Measurements from ENCODE around the gene STK11.

The STK11 gene

DNA sequence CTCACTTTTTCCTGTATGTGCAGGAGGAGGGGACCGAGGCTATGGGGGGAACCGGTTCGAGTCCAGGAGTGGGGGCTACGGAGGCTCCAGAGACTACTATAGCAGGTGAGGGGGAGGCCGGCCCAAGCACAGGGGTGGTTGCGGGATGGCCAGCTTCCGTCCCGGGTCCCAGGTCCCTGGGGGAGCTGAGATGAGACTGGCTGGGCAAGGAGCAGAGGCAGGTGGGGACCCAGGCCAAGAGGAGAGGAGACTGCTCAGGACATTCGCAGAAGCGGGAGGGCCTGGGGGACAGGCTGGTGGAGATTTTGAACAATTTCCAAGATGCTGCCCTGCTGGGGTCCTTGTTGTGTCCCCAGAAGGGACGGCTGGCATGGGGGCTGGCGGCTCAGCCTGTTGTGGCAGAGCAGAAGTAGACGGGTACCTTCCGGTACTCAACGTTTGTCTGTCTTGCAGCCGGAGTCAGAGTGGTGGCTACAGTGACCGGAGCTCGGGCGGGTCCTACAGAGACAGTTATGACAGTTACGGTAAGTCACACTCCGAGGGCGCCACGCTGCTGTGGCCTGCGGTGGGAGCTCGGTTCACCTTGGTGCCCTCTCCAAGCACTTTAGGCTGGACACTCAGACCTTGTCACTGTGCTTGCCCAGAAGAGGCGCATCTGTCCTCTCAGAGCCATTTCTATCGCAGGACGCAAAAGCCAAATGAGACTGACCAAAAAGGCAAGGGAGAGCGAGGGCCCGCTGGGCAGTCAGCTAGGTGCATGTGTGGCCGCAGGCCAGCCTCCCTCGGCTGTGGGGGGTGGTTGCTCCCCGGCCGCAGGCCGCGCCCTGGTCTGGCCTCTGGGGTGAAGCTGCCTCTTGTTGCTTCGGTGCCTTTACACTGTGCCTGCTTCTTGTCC, 66.2 kb downstream of the STK11 start:
- no peak overlapping the region for H3K4me3 ChIP-seq (ENCODE audit: low read depth, low read length)
- no peak for DNase-seq (ENCODE audit: low read depth)
- TF ChIP-seq POLR2A (IDR thresholded peaks at IDR 0.05; ENCODE audit: extremely low read depth, insufficient read length) (no peak), MYC (IDR thresholded peaks at IDR 0.05; ENCODE audit: low read depth, low read length) (no peak), CTCF (IDR thresholded peaks at IDR 0.05; ENCODE audit: low read depth, low read length) (no peak)
- TF ChIP-seq, protein P1, sequence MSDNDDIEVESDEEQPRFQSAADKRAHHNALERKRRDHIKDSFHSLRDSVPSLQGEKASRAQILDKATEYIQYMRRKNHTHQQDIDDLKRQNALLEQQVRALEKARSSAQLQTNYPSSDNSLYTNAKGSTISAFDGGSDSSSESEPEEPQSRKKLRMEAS (IDR thresholded peaks at IDR 0.05; ENCODE audit: low read depth, low read length): no peak

GRCh38 chr19:1272423-1273262, 67.1 kb downstream of the STK11 start:
- no peak for DNase-seq (ENCODE audit: low read depth)
- no peak overlapping the region for H3K4me3 ChIP-seq (ENCODE audit: low read depth, low read length)
- TF ChIP-seq POLR2A (IDR thresholded peaks at IDR 0.05; ENCODE audit: extremely low read depth, insufficient read length): no peak
- no peak for TF ChIP-seq MYC (IDR thresholded peaks at IDR 0.05; ENCODE audit: low read depth, low read length)
- TF ChIP-seq CTCF (IDR thresholded peaks at IDR 0.05; ENCODE audit: low read depth, low read length): no peak
- TF ChIP-seq, protein P1 (IDR thresholded peaks at IDR 0.05; ENCODE audit: low read depth, low read length): no peak

DNA sequence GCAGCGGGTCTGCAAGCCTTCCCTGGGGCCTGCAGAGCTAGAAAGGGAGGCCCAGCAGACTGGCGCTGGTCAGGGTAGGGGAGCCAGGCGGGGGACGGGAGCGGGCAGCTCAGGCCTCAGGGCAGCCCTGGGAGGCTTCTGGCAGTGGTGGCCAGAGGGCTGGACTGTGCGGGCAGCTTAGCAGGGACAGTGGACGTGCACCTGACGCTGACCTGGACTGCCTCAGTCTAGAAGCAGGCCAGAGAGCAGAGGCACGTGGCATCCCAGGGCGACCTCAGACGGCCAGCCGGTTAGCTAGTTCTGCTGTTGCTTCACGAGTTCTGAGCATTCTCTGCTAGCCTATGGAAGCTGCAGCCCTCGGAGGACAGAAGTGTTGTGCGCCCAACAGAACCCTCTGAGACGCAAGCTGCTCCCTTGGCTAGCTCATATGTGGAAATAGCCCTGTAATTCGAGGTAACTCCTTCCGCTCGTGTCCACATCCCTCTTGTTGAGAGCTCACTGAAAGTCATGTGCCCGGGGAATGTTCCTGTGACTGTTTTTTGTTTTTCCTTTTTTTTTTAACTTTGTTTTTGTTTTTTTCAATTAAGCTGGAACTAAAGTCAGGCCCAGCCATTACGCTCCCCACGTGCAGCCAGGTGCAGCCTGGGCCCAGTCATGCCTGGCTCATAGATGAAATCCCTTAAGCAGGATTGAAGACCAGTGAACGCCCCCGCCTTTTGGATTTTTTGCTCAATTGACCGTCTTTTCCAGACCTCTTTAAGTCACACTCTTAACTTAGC, 67.9 kb downstream of the STK11 start:
- no peak for TF ChIP-seq CTCF (IDR thresholded peaks at IDR 0.05; ENCODE audit: low read depth, low read length)
- TF ChIP-seq MYC (IDR thresholded peaks at IDR 0.05; ENCODE audit: low read depth, low read length): no peak
- TF ChIP-seq POLR2A (IDR thresholded peaks at IDR 0.05; ENCODE audit: extremely low read depth, insufficient read length): no peak
- TF ChIP-seq, protein P1 (IDR thresholded peaks at IDR 0.05; ENCODE audit: low read depth, low read length): no peak
- DNase-seq (ENCODE audit: low read depth): no peak
- H3K4me3 ChIP-seq (ENCODE audit: low read depth, low read length): no peak overlapping the region

- DNase-seq (ENCODE audit: low read depth): no peak
- H3K4me3 ChIP-seq (ENCODE audit: low read depth, low read length): no peak overlapping the region
- TF ChIP-seq CTCF (IDR thresholded peaks at IDR 0.05; ENCODE audit: low read depth, low read length) (no peak), POLR2A (IDR thresholded peaks at IDR 0.05; ENCODE audit: extremely low read depth, insufficient read length) (no peak), MYC (IDR thresholded peaks at IDR 0.05; ENCODE audit: low read depth, low read length) (no peak)
- TF ChIP-seq, protein P1 (IDR thresholded peaks at IDR 0.05; ENCODE audit: low read depth, low read length): no peak
Measured at GRCh38 chr19:1274081-1274851, 68.7 kb downstream of the STK11 start.

GRCh38 chr19:1274852-1275259, 69.3 kb downstream of the STK11 start:
- H3K4me3 ChIP-seq (ENCODE audit: low read depth, low read length): peak overlapping the region; percentile 28
- DNase-seq (ENCODE audit: low read depth): no peak
- no peak for TF ChIP-seq MYC (IDR thresholded peaks at IDR 0.05; ENCODE audit: low read depth, low read length)
- TF ChIP-seq, protein P1 (IDR thresholded peaks at IDR 0.05; ENCODE audit: low read depth, low read length): no peak
- no peak for TF ChIP-seq CTCF (IDR thresholded peaks at IDR 0.05; ENCODE audit: low read depth, low read length)

All from NB4 (cell line).